ENCODE measurements around the gene DOCK2.

The DOCK2 gene

DNA sequence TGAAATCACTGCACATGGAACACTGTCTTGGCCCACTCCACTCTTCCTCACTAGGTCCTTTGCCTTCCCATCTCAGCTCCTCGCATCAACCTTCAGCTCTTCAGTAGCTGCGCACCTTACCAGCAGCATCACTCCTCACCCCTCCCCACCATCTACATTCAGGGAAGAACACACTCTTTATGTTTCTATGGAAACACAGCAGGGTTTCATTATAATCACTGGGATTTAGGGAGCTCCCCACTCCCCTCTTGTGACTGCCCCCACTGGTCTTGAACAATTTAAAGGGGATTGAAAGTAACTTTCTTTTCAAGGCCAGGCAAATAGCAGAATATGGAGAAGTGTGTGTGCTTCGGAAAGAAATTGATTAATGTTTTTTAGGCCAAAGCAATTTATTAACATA is 232.0 kb downstream of the DOCK2 start:
- H3K27me3 ChIP-seq (ENCODE audit: low read length), result no peaks in the 10 kb centered on the region
- no peaks in the 10 kb centered on the region for H3K79me2 ChIP-seq (ENCODE audit: insufficient read depth, low read length)
- no peak overlapping the region for H2AFZ ChIP-seq (ENCODE audit: low read depth, low read length, severe bottlenecking)
- no peaks in the 10 kb centered on the region for H3K9me2 ChIP-seq (replicated peaks; ENCODE audit: insufficient read depth, low read length)
- no peaks in the 10 kb centered on the region for H3K36me3 ChIP-seq (ENCODE audit: low read length)
- H3K9ac ChIP-seq (ENCODE audit: low read length), result no peak overlapping the region
- no peak overlapping the region for H3K4me2 ChIP-seq (ENCODE audit: low read depth, low read length, poor library complexity, severe bottlenecking)
- H3F3A ChIP-seq (ENCODE audit: insufficient read depth), result no peaks in the 10 kb centered on the region
- no peaks in the 10 kb centered on the region for H4K20me1 ChIP-seq (ENCODE audit: low read depth, low read length)
- TF ChIP-seq, protein P1, sequence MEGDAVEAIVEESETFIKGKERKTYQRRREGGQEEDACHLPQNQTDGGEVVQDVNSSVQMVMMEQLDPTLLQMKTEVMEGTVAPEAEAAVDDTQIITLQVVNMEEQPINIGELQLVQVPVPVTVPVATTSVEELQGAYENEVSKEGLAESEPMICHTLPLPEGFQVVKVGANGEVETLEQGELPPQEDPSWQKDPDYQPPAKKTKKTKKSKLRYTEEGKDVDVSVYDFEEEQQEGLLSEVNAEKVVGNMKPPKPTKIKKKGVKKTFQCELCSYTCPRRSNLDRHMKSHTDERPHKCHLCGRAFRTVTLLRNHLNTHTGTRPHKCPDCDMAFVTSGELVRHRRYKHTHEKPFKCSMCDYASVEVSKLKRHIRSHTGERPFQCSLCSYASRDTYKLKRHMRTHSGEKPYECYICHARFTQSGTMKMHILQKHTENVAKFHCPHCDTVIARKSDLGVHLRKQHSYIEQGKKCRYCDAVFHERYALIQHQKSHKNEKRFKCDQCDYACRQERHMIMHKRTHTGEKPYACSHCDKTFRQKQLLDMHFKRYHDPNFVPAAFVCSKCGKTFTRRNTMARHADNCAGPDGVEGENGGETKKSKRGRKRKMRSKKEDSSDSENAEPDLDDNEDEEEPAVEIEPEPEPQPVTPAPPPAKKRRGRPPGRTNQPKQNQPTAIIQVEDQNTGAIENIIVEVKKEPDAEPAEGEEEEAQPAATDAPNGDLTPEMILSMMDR (IDR thresholded peaks at IDR 0.05; ENCODE audit: insufficient read depth, low read length, poor library complexity, severe bottlenecking), result no peak
- TF ChIP-seq EZH2phosphoT487 (conservative IDR thresholded peaks at IDR 0.05; ENCODE audit: low read length), result no peak
- no peaks in the 10 kb centered on the region for H3K9me3 ChIP-seq (ENCODE audit: insufficient read depth, low read length)
- no peak overlapping the region for H3K27ac ChIP-seq (ENCODE audit: low read depth, low read length)
- H3K4me3 ChIP-seq (ENCODE audit: insufficient read depth, low read length, poor library complexity, severe bottlenecking), result no peak overlapping the region

DNA sequence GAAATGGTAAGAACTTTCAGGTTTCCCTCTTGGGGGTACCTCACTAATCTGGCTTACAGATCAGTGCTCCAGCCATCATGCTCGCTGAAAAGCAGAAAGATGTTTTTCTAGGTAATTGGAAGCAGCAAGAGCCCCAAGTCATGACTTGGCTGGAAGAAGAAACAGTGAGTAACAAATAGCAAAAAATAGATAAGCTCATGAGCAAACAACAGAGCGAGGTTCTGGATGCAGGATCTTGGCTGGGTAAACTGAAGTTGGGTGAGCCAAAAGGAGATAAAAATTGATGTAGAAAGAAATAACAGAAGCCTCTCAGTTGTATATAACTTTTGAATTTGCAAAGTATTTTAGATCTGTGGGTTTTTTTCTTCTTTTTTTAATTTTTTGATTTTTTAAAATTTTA is 233.1 kb downstream of the DOCK2 start:
- no peaks in the 10 kb centered on the region for H3K9me2 ChIP-seq (replicated peaks; ENCODE audit: insufficient read depth, low read length)
- H3K36me3 ChIP-seq (ENCODE audit: low read length), result no peaks in the 10 kb centered on the region
- H3F3A ChIP-seq (ENCODE audit: insufficient read depth), result no peaks in the 10 kb centered on the region
- H3K9me3 ChIP-seq (ENCODE audit: insufficient read depth, low read length), result no peaks in the 10 kb centered on the region
- no peak for TF ChIP-seq EZH2phosphoT487 (conservative IDR thresholded peaks at IDR 0.05; ENCODE audit: low read length)
- TF ChIP-seq, protein P1 (IDR thresholded peaks at IDR 0.05; ENCODE audit: insufficient read depth, low read length, poor library complexity, severe bottlenecking), result no peak
- no peak overlapping the region for H3K4me3 ChIP-seq (ENCODE audit: insufficient read depth, low read length, poor library complexity, severe bottlenecking)
- H3K9ac ChIP-seq (ENCODE audit: low read length), result no peak overlapping the region
- H3K4me2 ChIP-seq (ENCODE audit: low read depth, low read length, poor library complexity, severe bottlenecking), result no peak overlapping the region
- no peaks in the 10 kb centered on the region for H3K27me3 ChIP-seq (ENCODE audit: low read length)
- H3K27ac ChIP-seq (ENCODE audit: low read depth, low read length), result no peak overlapping the region
- H2AFZ ChIP-seq (ENCODE audit: low read depth, low read length, severe bottlenecking), result no peak overlapping the region
- H4K20me1 ChIP-seq (ENCODE audit: low read depth, low read length), result no peaks in the 10 kb centered on the region
- H3K79me2 ChIP-seq (ENCODE audit: insufficient read depth, low read length), result no peaks in the 10 kb centered on the region

DNA sequence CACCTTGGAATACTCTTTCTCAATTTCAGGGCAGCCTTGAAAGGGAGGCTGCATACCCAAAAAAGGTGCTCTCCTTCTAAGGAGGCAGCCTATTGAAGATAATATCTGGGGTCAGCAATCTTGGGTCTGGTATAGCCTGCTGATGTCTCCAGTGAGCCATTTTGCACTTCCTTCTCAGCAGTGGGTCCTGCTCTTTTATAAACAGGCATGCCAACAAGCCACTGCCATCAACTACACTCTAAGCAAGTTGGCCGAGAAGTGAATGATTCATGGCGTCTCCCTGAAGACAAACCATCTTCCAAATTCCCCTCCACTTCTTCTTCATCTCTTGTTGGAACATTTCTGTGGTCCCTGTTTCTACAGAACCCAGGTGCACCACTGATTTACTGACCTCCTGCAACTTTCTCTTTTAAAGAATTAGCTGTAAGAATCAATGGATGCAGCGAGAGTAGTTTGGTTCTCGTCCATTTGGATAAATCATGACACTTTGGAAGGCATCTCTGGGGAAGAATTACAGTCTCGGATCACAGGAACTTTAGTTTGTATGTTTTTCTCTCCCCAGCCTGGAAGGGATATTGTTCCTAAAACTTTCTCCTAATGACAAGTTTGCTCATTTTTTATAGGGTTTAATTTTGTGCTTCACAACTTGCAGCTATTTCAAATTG is 234.9 kb downstream of the DOCK2 start:
- H3K27me3 ChIP-seq (ENCODE audit: low read length), result no peaks in the 10 kb centered on the region
- H4K20me1 ChIP-seq (ENCODE audit: low read depth, low read length), result no peaks in the 10 kb centered on the region
- H3K79me2 ChIP-seq (ENCODE audit: insufficient read depth, low read length), result no peaks in the 10 kb centered on the region
- H3K9me3 ChIP-seq (ENCODE audit: insufficient read depth, low read length), result no peaks in the 10 kb centered on the region
- H3F3A ChIP-seq (ENCODE audit: insufficient read depth), result no peaks in the 10 kb centered on the region
- no peak overlapping the region for H3K4me2 ChIP-seq (ENCODE audit: low read depth, low read length, poor library complexity, severe bottlenecking)
- H3K9me2 ChIP-seq (replicated peaks; ENCODE audit: insufficient read depth, low read length), result no peaks in the 10 kb centered on the region
- H3K27ac ChIP-seq (ENCODE audit: low read depth, low read length), result no peak overlapping the region
- H3K4me3 ChIP-seq (ENCODE audit: insufficient read depth, low read length, poor library complexity, severe bottlenecking), result no peak overlapping the region
- H2AFZ ChIP-seq (ENCODE audit: low read depth, low read length, severe bottlenecking), result no peak overlapping the region
- no peaks in the 10 kb centered on the region for H3K36me3 ChIP-seq (ENCODE audit: low read length)
- no peak overlapping the region for H3K9ac ChIP-seq (ENCODE audit: low read length)
- no peak for TF ChIP-seq EZH2phosphoT487 (conservative IDR thresholded peaks at IDR 0.05; ENCODE audit: low read length)
- TF ChIP-seq, protein P1 (IDR thresholded peaks at IDR 0.05; ENCODE audit: insufficient read depth, low read length, poor library complexity, severe bottlenecking), result no peak
